Glomerular endothelial cell (primary cell): ENCODE results near the gene PODXL2. TPM values are rescaled to one million over a fixed set of nuclear protein-coding genes. Genes with fewer than 3 reads are reported as not detected.
"Not testable (repeated sequence)": the region's sequence is repeated elsewhere in the genome, so short reads cannot be mapped to it uniquely, and the experiment has no call there.

Experiments used
- DNase-seq: peaks from one replicate; pipeline ENCODE4 v3.0.0-alpha.2; 2011; ENCODE audit warnings: low read depth, low spot score; ENCODE audit errors: extremely low read depth
- total RNA-seq: library from RNA; depleted of rRNA; stranded (reverse); fragments of >200 nt; gene quantifications from 2 replicates; pipeline ENCODE4 v1.2.3, GENCODE V29; 2015

Gene PODXL2
- total RNA-seq, 1 donor from 2014 or later = 20.5 TPM

GRCh38 chr3:127701280-127701911 is 72.4 kb downstream of the PODXL2 start:
- no peak for DNase-seq

GRCh38 chr3:127702151-127702578 is 73.2 kb downstream of the PODXL2 start:
- DNase-seq = no peak

GRCh38 chr3:127704840-127705239 is 75.9 kb downstream of the PODXL2 start:
- not testable (repeated sequence) for DNase-seq

GRCh38 chr3:127706312-127706711 is 77.3 kb downstream of the PODXL2 start:
- no peak for DNase-seq

GRCh38 chr3:127706785-127707351 is 77.9 kb downstream of the PODXL2 start:
- no peak for DNase-seq

GRCh38 chr3:127707851-127708411 is 78.9 kb downstream of the PODXL2 start:
- DNase-seq = no peak

- DNase-seq = no peak
Measured at GRCh38 chr3:127708837-127709236, 79.9 kb downstream of the PODXL2 start.

- DNase-seq = no peak
Measured at GRCh38 chr3:127709320-127710060, 80.5 kb downstream of the PODXL2 start.

GRCh38 chr3:127710155-127710941 is 81.4 kb downstream of the PODXL2 start:
- DNase-seq = no peak

- no peak for DNase-seq
Measured at GRCh38 chr3:127711021-127711695, 82.2 kb downstream of the PODXL2 start.

GRCh38 chr3:127711896-127712295 is 82.9 kb downstream of the PODXL2 start:
- no peak for DNase-seq

GRCh38 chr3:127712461-127712860 is 83.5 kb downstream of the PODXL2 start:
- no peak for DNase-seq

- DNase-seq = no peak
Measured at GRCh38 chr3:127712881-127713771, 84.1 kb downstream of the PODXL2 start.

GRCh38 chr3:127714125-127714571 is 85.2 kb downstream of the PODXL2 start:
- no peak for DNase-seq

GRCh38 chr3:127714866-127715265 is 85.9 kb downstream of the PODXL2 start:
- DNase-seq = no peak

GRCh38 chr3:127715532-127715931 is 86.5 kb downstream of the PODXL2 start:
- no peak for DNase-seq

- DNase-seq = no peak
Measured at GRCh38 chr3:127716384-127716783, 87.4 kb downstream of the PODXL2 start.

GRCh38 chr3:127717357-127718244 is 88.6 kb downstream of the PODXL2 start:
- DNase-seq = no peak
